IMR-90 (cell line): ENCODE data around the gene MKRN2OS. TPM values are rescaled to one million over a fixed set of nuclear protein-coding genes. Genes with fewer than 3 reads are reported as not detected.

ENCODE experiments used
- ATAC-seq: fragments of 200-7000 bp; cut with Tn5 transposase; 2 replicates; pipeline ENCODE4 v1.9.1; 2020; ENCODE audit warnings: low read depth, mild to moderate bottlenecking, moderate library complexity
- BruUV-seq: library from RNA; stranded (reverse); fragments of 400-500 nt; replicated peaks from 2 replicates; lab custom pipeline; 2021; lab: Mats Ljungman, UMichigan
- CTCF ChIA-PET: fragments of 300-600 bp; formaldehyde crosslinking; extraction: SDS; loops from one replicate; lab custom pipeline; 2021; ENCODE audit warnings: antibody characterized with exemption; lab: Yijun Ruan, JAX
- POLR2A ChIA-PET: fragments of 300-600 bp; sonication (Branson Sonifier 250); formaldehyde crosslinking; loops from one replicate; lab custom pipeline; 2022; ENCODE audit warnings: antibody characterized with exemption; ENCODE audit not compliant: unreplicated experiment; lab: Charles Lee
- DNase-seq: peaks from one replicate; pipeline ENCODE4 v3.0.0; 2013
- H2AFZ ChIP-seq: replicated peaks from 2 replicates; pipeline ENCODE3; 2013; ENCODE audit warnings: low read length, mild to moderate bottlenecking; ENCODE audit not compliant: poor library complexity
- H2AK5ac ChIP-seq: 2 replicates; pipeline ENCODE4 v1.6.1; 2013; ENCODE audit warnings: low read depth, low read length, inconsistent platforms
- H2AK9ac ChIP-seq: replicated peaks from 2 replicates; pipeline ENCODE3; 2013; ENCODE audit warnings: mild to moderate bottlenecking, low read depth, low read length, moderate library complexity; ENCODE audit not compliant: poor library complexity
- H2BK120ac ChIP-seq: 2 replicates; pipeline ENCODE4 v1.6.1; 2013; ENCODE audit warnings: low read depth, low read length, inconsistent platforms
- H2BK15ac ChIP-seq: 3 replicates; pipeline ENCODE4 v1.6.1; 2013; ENCODE audit warnings: low read depth, low read length, inconsistent platforms
- H2BK20ac ChIP-seq: 2 replicates; pipeline ENCODE4 v1.6.1; 2013; ENCODE audit warnings: low read depth, mild to moderate bottlenecking, inconsistent platforms, low read length, moderate library complexity
- H2BK5ac ChIP-seq: 2 replicates; pipeline ENCODE4 v1.6.1; 2013; ENCODE audit warnings: mild to moderate bottlenecking, low read depth, low read length, inconsistent platforms; ENCODE audit not compliant: poor library complexity, severe bottlenecking
- H3K14ac ChIP-seq: replicated peaks from 2 replicates; pipeline ENCODE4 v1.6.1; 2013; ENCODE audit warnings: low read depth, low read length, inconsistent platforms
- H3K18ac ChIP-seq: 2 replicates; pipeline ENCODE4 v1.6.1; 2013; ENCODE audit warnings: low read depth, low read length, control low read depth
- H3K23ac ChIP-seq: 2 replicates; pipeline ENCODE4 v1.6.1; 2013; ENCODE audit warnings: low read depth, low read length, inconsistent platforms
- H3K27ac ChIP-seq: 2 replicates; pipeline ENCODE4 v1.5.1; 2013; ENCODE audit warnings: mild to moderate bottlenecking, control low read depth, low read length; ENCODE audit not compliant: insufficient read depth
- H3K27me3 ChIP-seq: 2 replicates; pipeline ENCODE4 v1.6.1; 2013; ENCODE audit warnings: low read length; ENCODE audit not compliant: control insufficient read depth, insufficient read depth
- H3K36me3 ChIP-seq: 2 replicates; pipeline ENCODE4 v1.6.1; 2013; ENCODE audit warnings: low read length, mixed read lengths; ENCODE audit not compliant: control insufficient read depth, insufficient read depth
- H3K4ac ChIP-seq: 2 replicates; pipeline ENCODE4 v1.6.1; 2013; ENCODE audit warnings: low read depth, low read length, inconsistent platforms
- H3K4me1 ChIP-seq: 2 replicates; pipeline ENCODE4 v1.6.1; 2013; ENCODE audit warnings: low read length, mixed read lengths; ENCODE audit not compliant: control insufficient read depth, insufficient read depth
- H3K4me2 ChIP-seq: 2 replicates; pipeline ENCODE4 v1.6.1; 2013; ENCODE audit warnings: low read depth, mild to moderate bottlenecking, control low read depth, low read length, moderate library complexity
- H3K4me3 ChIP-seq: 2 replicates; pipeline ENCODE4 v1.5.1; 2013; ENCODE audit warnings: low read depth, mild to moderate bottlenecking, control low read depth, low read length, moderate library complexity; ENCODE audit not compliant: insufficient read depth
- H3K56ac ChIP-seq: 2 replicates; pipeline ENCODE4 v1.6.1; 2013; ENCODE audit warnings: low read length, inconsistent platforms; ENCODE audit not compliant: insufficient read depth; ENCODE audit errors: extremely low read depth
- H3K79me1 ChIP-seq, 2 experiments: 2 replicates each; pipeline ENCODE4 v1.6.1; 2013; ENCODE audit warnings: low read length in 2 of 2, inconsistent platforms in 1 of 2, low read depth in 1 of 2
- H3K9ac ChIP-seq: 2 replicates; pipeline ENCODE4 v1.6.1; 2013; ENCODE audit warnings: low read depth, low read length, control low read depth
- H3K9me1 ChIP-seq: 2 replicates; pipeline ENCODE4 v1.6.1; 2013; ENCODE audit warnings: low read length, inconsistent platforms; ENCODE audit not compliant: insufficient read depth
- H3K9me3 ChIP-seq: 2 replicates; pipeline ENCODE4 v1.6.1; 2013; ENCODE audit warnings: low read length; ENCODE audit not compliant: control insufficient read depth, insufficient read depth
- H4K20me1 ChIP-seq: 2 replicates; pipeline ENCODE4 v1.6.1; 2013; ENCODE audit warnings: low read length, inconsistent platforms; ENCODE audit not compliant: insufficient read depth
- H4K5ac ChIP-seq: 2 replicates; pipeline ENCODE4 v1.6.1; 2013; ENCODE audit warnings: mild to moderate bottlenecking, low read depth, low read length, control low read depth
- H4K8ac ChIP-seq, 2 experiments: 2 replicates each; pipeline ENCODE4 v1.6.1; 2013; ENCODE audit warnings: low read depth in 2 of 2, low read length in 2 of 2, control low read depth in 1 of 2, inconsistent platforms in 1 of 2
- H4K91ac ChIP-seq: 2 replicates; pipeline ENCODE4 v1.6.1; 2013; ENCODE audit warnings: low read depth, low read length, inconsistent platforms; ENCODE audit not compliant: insufficient read depth
- MAFK ChIP-seq: IDR thresholded peaks from 2 replicates; pipeline ENCODE4 v1.6.1; 2012; ENCODE audit warnings: low read depth, low read length, improper control_type of control experiment
- WGBS, 2 experiments: methylation state at CpG; one replicate each; pipeline versions ENCODE4 v1.1.5 to v1.1.7; 2013; ENCODE audit warnings: missing lambda C conversion rate in 2 of 2; ENCODE audit not compliant: insufficient read length in 1 of 2; ENCODE audit errors: extremely low coverage in 2 of 2; 5-methylcytosine and 5-hydroxymethylcytosine counted together
- dilution Hi-C: fragments of 300-500 bp; cut with HindIII; formaldehyde crosslinking; loops from one replicate; pipeline ENCODE4 v1.14.3; 2018; ENCODE audit warnings: low sequenced_read_pairs; ENCODE audit not compliant: unreplicated experiment
- in situ Hi-C: fragments of 300-500 bp; cut with MboI; formaldehyde crosslinking; loops from 3 replicates; pipeline ENCODE4 v1.14.3; 2019; ENCODE audit warnings: low sequenced_read_pairs, inconsistent platforms, mixed read lengths
- intact Hi-C: fragments of 100-400 bp; cut with micrococcal nuclease; formaldehyde crosslinking; loops from 2 replicates; pipeline ENCODE4 v1.10.0; 2022
- polyA plus RNA-seq, 3 experiments: library from polyadenylated mRNA; depleted of rRNA; stranded (reverse); fragments of >200 nt; gene quantifications; 2 replicates each; pipeline ENCODE4 v1.2.3, GENCODE V29; 2012; ENCODE audit warnings: low replicate concordance in 1 of 3
- total RNA-seq: library from RNA; depleted of rRNA; stranded (reverse); fragments of >200 nt; gene quantifications from 2 replicates; pipeline ENCODE4 v1.2.3, GENCODE V29; 2012
- TF ChIP-seq, protein P1 (sequence below): fragments of 150-350 bp; IDR thresholded peaks from 2 replicates; pipeline ENCODE4 v1.6.1; 2017; ENCODE audit warnings: mild to moderate bottlenecking, antibody characterized with exemption, low read length, low read depth

MKRN2OS gene
- total and polyA plus RNA-seq, 2 of the 4 experiments (the other 2 are of a cell fraction) = not detected

DNA sequence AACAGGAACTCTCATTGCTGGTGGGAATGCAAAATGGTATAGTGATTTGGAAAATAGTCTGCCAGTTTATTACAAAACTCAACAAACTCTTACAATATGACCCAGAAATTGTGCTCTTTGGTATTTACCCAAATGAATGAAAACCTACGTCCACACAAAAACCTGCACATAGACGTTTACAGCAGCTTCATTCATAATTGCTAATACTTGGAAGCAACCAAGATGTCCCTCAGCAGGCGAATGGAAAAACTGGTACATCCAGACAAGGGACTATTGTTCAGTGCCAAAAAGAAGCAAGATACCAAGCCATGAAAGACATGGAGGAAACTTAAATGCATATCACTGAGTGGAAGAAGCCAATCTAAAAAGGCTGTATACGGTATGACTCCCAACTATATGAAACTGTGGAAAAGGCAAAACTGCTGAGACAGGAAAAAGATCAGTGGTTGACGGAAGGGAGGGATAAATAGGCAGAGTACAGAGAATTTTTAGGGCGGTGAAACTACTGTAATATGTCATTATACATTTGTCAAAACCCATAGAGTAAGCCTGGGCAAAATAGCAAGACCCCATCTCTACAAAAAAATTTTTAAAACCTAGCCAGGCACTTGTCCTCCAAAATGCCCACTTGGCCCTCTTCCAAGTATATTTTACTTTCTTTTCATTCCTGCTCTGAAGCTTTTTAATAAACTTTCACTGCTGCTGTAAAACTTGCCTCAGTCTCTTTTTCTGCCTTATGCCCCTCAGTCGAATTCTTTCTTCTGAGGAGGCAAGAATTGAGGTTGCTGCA lies 4.9 kb upstream of the MKRN2OS start:
- H2AFZ ChIP-seq = no peak overlapping the region
- POLR2A ChIA-PET = no interaction called here
- H3K27ac ChIP-seq = no peak overlapping the region
- no peak overlapping the region for H4K5ac ChIP-seq
- no TSS peak for BruUV-seq
- no peaks in the 10 kb centered on the region for H4K20me1 ChIP-seq
- H2AK5ac ChIP-seq = no peak overlapping the region
- H3K79me1 ChIP-seq = no peaks in the 10 kb centered on the region
- dilution Hi-C loops (no loop called here), intact Hi-C loops (no loop called here), in situ Hi-C loops (no loop called here)
- H3K4me2 ChIP-seq = no peak overlapping the region
- no peak overlapping the region for H3K23ac ChIP-seq
- no peaks in the 10 kb centered on the region for H3K4me1 ChIP-seq
- no peak overlapping the region for H2BK120ac ChIP-seq
- H4K8ac ChIP-seq = no peak overlapping the region
- H4K91ac ChIP-seq = no peak overlapping the region
- H2BK5ac ChIP-seq = no peak overlapping the region
- no peak overlapping the region for H3K9ac ChIP-seq
- no peak overlapping the region for H2BK15ac ChIP-seq
- WGBS, 2 experiments = 83% methylated on average over 1 of the region's 7 CpGs; no CpG with 5 or more reads in 1 of the 2 experiments
- TF ChIP-seq MAFK = peak; percentile 48
- TF ChIP-seq, protein P1, sequence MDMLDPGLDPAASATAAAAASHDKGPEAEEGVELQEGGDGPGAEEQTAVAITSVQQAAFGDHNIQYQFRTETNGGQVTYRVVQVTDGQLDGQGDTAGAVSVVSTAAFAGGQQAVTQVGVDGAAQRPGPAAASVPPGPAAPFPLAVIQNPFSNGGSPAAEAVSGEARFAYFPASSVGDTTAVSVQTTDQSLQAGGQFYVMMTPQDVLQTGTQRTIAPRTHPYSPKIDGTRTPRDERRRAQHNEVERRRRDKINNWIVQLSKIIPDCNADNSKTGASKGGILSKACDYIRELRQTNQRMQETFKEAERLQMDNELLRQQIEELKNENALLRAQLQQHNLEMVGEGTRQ = no peak
- CTCF ChIA-PET = no interaction called here
- no peak overlapping the region for H3K4ac ChIP-seq
- DNase-seq (no peak), ATAC-seq (no peak)
- no peak overlapping the region for H3K18ac ChIP-seq
- no peaks in the 10 kb centered on the region for H3K9me1 ChIP-seq
- no peak overlapping the region for H3K4me3 ChIP-seq
- no peak overlapping the region for H3K14ac ChIP-seq
- H3K27me3 ChIP-seq = no peaks in the 10 kb centered on the region
- no peaks in the 10 kb centered on the region for H3K9me3 ChIP-seq
- no peak overlapping the region for H2BK20ac ChIP-seq
- H3K56ac ChIP-seq = no peak overlapping the region
- H3K36me3 ChIP-seq = no peaks in the 10 kb centered on the region
- no peak overlapping the region for H2AK9ac ChIP-seq
